ENCODE results near the gene NCBP3.
A peak's percentile ranks its signal among the peaks of the same experiment; 100 is the strongest.
"Not testable (repeated sequence)": the region's sequence is repeated elsewhere in the genome, so short reads cannot be mapped to it uniquely, and the experiment has no call there.

Gene NCBP3

DNA sequence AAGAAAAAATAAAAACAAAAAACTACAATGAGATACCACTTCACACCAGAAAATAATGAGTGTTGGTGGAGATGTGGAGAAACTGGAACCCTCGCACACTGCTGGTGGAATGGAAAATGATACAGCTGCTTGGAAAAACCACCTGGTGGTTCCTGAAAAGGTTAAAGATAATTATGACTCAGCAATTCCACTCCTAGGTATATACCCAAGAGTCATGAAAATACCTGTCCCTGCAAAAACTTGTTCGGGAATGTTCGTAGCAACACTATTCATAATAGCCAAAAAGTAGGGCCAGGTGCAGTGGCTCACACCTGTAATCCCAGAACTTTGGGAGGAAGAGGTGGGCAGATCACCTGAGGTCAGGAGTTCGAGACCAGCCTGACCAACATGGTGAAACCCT lies 36.9 kb downstream of the NCBP3 start:
- no peak for DNase-seq (ENCODE audit: low spot score)

DNA sequence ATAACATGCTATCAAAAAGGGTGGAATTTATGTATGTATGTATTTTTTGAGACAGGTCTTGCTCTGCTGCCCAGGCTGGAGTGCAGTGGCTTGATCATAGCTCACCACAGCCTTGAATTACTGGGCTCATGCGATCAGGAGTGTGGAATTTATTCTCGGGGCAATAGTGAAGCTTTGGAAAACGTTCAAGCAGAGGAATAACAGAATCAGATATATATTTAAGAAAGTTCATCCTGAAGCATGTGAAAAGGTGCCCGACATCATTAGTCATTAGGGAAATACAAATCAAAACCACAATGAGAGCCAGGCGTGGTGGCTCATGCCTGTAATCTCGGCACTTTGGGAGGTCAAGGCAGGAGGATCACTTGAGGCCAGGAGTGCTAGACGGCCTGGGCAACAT lies 37.3 kb downstream of the NCBP3 start:
- DNase-seq (ENCODE audit: low spot score) = no peak

GRCh38 chr17:3805581-3805980 lies 40.5 kb downstream of the NCBP3 start:
- DNase-seq (ENCODE audit: low spot score) = no peak

GRCh38 chr17:3804503-3804931 lies 41.5 kb downstream of the NCBP3 start:
- DNase-seq (ENCODE audit: low spot score) = no peak

- no peak for DNase-seq (ENCODE audit: low spot score)
Observed at GRCh38 chr17:3803308-3803640, 42.8 kb downstream of the NCBP3 start.

DNA sequence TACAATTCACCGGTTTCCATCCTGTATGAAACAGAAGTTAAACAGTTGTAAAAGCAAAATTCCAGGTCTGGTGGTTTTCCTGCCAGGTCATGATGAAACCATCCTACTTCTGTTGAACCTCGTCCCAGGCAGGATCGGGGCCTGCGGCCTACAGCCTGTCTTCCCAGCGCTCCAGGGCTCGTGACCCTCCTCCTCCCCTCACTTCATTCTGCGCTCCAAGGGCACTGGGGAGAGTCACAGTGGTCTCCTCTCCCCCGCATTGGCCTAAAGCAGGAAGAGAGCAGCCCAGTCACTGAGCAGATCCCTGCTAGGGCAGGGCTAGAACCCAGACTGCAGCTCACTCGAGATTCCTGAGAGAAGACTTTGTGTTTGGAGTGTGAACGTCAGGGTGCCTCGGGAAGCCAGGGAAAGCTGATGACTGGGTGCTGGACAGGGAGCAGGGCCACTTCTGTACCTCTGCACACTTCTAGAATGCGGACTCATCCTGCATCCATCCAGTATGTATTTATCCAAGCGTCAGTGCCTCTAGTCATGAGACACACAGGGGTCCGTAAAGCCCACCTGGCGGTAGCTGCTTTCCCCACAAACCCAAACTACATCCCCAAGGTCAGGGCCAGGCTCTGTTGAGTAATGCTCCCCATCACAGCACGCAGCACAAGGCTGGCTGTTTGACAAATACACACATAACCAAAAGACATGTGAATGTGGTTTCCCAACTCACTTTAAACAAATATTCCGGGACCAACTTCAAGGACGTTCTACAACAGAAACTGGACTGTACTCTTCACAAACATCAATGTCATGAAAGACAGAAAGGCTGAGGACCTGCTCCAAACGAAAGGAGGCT lies 43.4 kb downstream of the NCBP3 start:
- peak; percentile 68 for DNase-seq (ENCODE audit: low spot score)

DNA sequence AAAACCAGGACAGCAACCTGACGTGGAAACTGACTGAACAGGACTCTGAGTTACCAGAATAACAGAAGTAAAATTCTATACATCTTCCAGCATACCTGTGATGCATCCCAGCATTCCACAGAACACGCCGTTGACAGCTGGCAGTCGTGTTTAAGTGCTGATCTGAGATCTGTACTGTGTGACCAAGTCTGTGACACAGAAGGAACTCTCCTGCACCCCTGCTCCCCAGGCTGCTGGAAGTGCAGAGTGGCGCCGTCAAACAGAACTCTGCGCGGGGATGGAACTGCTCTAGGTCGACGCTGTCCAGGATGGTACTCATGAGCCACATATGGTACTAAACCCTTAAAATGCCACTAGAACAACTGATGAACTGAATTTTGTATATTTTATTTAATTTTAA lies 44.3 kb downstream of the NCBP3 start:
- no peak for DNase-seq (ENCODE audit: low spot score)

- DNase-seq (ENCODE audit: low spot score) = no peak
Observed at GRCh38 chr17:3801347-3801746, 44.7 kb downstream of the NCBP3 start.

- DNase-seq (ENCODE audit: low spot score) = no peak
Observed at GRCh38 chr17:3800362-3801271, 45.4 kb downstream of the NCBP3 start, which contains the start of gene ITGAE. Gene ITGAE, minus strand, starts transcription at chr17:3801188. Its CDS starts 44 bp downstream, at chr17:3801144.

DNA sequence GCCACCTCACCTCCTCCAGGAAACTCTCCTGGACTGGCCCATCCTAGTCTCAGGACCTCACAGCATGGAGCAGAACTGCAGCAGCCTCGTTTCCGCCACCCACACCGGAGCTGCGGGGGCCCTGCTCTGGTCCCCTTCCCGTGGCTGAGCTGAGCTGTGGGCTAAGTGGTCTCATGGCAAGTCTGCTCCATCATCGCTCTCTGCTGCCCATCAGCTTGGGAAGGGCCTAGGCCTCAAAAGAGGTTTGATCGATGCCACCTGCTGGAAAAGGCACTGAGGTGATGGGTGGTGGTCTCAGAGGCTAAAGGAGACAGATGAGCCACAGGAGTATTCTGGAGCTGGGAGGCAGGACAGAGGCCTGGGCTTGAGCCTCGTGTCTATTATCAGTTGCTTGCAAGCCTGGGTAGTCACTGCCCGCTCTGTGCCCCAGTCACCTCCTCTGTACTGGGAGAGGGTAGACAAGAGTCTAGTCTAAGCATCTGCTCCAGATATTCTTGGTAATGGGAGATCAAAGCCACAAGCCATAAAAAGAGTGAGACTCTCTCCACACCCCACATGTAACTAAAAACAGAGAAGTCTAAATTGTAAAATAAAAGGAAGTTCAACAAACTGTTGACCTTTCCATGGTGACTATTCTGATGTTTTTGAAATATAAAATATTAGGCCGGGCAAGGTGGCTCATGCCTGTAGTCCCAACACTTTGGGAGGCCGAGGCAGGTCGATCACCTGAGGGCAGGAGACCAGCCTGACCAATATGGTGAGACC lies 46.7 kb downstream of the NCBP3 start:
- DNase-seq (ENCODE audit: low spot score) = no peak

GRCh38 chr17:3798273-3799180 lies 47.5 kb downstream of the NCBP3 start:
- no peak for DNase-seq (ENCODE audit: low spot score)

DNA sequence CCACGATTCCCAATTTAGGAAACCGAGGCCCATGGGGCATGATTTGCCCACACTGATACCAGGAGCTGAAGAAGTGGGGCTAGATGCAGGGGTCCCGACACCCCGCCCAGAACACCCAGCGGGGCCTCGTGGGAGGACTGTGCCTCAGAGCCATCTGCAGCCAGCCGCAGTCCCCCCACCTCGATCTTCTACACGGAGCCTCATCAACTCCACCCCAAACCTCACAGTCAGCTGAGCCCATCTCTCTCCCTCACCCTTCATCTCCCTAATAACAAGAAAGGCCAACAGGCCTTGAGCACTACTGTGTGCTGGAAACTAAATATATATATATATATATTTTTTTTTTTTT lies 49.2 kb downstream of the NCBP3 start:
- no peak for DNase-seq (ENCODE audit: low spot score)

GRCh38 chr17:3796110-3796821 lies 49.8 kb downstream of the NCBP3 start:
- no peak for DNase-seq (ENCODE audit: low spot score)

GRCh38 chr17:3795390-3796102 lies 50.5 kb downstream of the NCBP3 start:
- DNase-seq (ENCODE audit: low spot score) = no peak

- DNase-seq (ENCODE audit: low spot score) = no peak
Observed at GRCh38 chr17:3794557-3795389, 51.3 kb downstream of the NCBP3 start.

GRCh38 chr17:3794152-3794551 lies 51.9 kb downstream of the NCBP3 start:
- DNase-seq (ENCODE audit: low spot score) = not testable (repeated sequence)

- not testable (repeated sequence) for DNase-seq (ENCODE audit: low spot score)
Observed at GRCh38 chr17:3793258-3793657, 52.8 kb downstream of the NCBP3 start.

- no peak for DNase-seq (ENCODE audit: low spot score)
Observed at GRCh38 chr17:3792481-3792880, 53.6 kb downstream of the NCBP3 start.

GRCh38 chr17:3788200-3788599 lies 57.8 kb downstream of the NCBP3 start:
- DNase-seq (ENCODE audit: low spot score) = no peak
